Nephron (organoid): ENCODE data around the gene SLC6A20.

ENCODE experiments used
- H3K27ac Mint-ChIP-seq, 3 experiments: 2 replicates each; pipeline ENCODE4 v1.8.0; 2020; ENCODE audit warnings: mixed read lengths in 3 of 3, mild to moderate bottlenecking in 2 of 3, moderate library complexity in 1 of 3
- H3K27me3 Mint-ChIP-seq: 2 replicates; pipeline ENCODE4 v1.8.0; 2021; ENCODE audit warnings: low read depth, mild to moderate bottlenecking, moderate library complexity, mixed read lengths
- H3K36me3 Mint-ChIP-seq: 2 replicates; pipeline ENCODE4 v1.8.0; 2020; ENCODE audit warnings: low read depth, mixed read lengths
- H3K4me1 Mint-ChIP-seq: 2 replicates; pipeline ENCODE4 v1.8.0; 2020; ENCODE audit warnings: mixed read lengths
- H3K4me3 Mint-ChIP-seq, 3 experiments: 2 replicates each; pipeline ENCODE4 v1.8.0; 2020; ENCODE audit warnings: mild to moderate bottlenecking in 3 of 3, mixed read lengths in 3 of 3, moderate library complexity in 2 of 3
- H3K9me3 Mint-ChIP-seq: 2 replicates; pipeline ENCODE4 v1.8.0; 2020; ENCODE audit warnings: mixed read lengths
- TF ChIP-seq, protein P1 (sequence below), 3 experiments: fragments of 200-600 bp; sonication (generic); IDR thresholded peaks; one replicate each; pipeline ENCODE4 v1.5.0; 2021; ENCODE audit warnings: antibody characterized with exemption in 3 of 3; ENCODE audit not compliant: unreplicated experiment in 3 of 3

Gene SLC6A20

DNA sequence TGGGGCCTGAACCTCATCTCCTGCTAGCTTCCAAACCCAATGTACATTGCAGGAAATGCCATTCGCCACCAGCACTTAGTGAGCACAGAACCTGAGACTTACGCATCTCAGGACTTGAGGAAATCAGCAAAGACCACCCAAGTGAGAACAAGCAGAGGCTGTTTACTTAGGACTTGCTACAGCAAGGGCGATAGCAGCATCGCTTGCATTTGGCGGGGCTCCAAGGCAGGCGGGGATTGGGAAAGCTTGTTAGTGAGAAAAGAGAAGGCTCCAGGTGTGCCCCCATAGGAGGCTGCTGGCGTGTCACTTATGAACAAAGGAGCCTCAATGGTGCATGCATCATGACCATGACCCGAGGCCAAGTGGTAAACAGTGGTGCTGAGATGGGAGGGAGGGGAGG is 19.7 kb downstream of the SLC6A20 start:
- no peaks in the 10 kb centered on the region for H3K9me3 Mint-ChIP-seq
- peaks cover 50% of the 10 kb centered on the region for H3K27me3 Mint-ChIP-seq

GRCh38 chr3:45776301-45776595 is 20.1 kb downstream of the SLC6A20 start:
- H3K27me3 Mint-ChIP-seq = peaks cover 47% of the 10 kb centered on the region

More for the DNA sequence above, 19.7 kb downstream of the SLC6A20 start:
- TF ChIP-seq, protein P1, sequence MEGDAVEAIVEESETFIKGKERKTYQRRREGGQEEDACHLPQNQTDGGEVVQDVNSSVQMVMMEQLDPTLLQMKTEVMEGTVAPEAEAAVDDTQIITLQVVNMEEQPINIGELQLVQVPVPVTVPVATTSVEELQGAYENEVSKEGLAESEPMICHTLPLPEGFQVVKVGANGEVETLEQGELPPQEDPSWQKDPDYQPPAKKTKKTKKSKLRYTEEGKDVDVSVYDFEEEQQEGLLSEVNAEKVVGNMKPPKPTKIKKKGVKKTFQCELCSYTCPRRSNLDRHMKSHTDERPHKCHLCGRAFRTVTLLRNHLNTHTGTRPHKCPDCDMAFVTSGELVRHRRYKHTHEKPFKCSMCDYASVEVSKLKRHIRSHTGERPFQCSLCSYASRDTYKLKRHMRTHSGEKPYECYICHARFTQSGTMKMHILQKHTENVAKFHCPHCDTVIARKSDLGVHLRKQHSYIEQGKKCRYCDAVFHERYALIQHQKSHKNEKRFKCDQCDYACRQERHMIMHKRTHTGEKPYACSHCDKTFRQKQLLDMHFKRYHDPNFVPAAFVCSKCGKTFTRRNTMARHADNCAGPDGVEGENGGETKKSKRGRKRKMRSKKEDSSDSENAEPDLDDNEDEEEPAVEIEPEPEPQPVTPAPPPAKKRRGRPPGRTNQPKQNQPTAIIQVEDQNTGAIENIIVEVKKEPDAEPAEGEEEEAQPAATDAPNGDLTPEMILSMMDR (IDR thresholded peaks at IDR 0.05; ENCODE audit: unreplicated experiment in 3 of 3) = no peak
- Mint-ChIP-seq H3K4me3 (no peak overlapping the region), H3K4me1 (peaks cover 5% of the 10 kb centered on the region), H3K27ac (no peak overlapping the region), H3K36me3 (no peaks in the 10 kb centered on the region)

GRCh38 chr3:45775571-45776300 is 20.6 kb downstream of the SLC6A20 start:
- H3K36me3 Mint-ChIP-seq = no peaks in the 10 kb centered on the region
- H3K4me1 Mint-ChIP-seq = peaks cover 5% of the 10 kb centered on the region
- TF ChIP-seq, protein P1 (IDR thresholded peaks at IDR 0.05; ENCODE audit: unreplicated experiment in 3 of 3) = no peak
- H3K27ac Mint-ChIP-seq = no peak overlapping the region
- no peaks in the 10 kb centered on the region for H3K9me3 Mint-ChIP-seq
- H3K4me3 Mint-ChIP-seq = no peak overlapping the region
- H3K27me3 Mint-ChIP-seq = peaks cover 46% of the 10 kb centered on the region

More at GRCh38 chr3:45776301-45776595, 20.1 kb downstream of the SLC6A20 start:
- H3K4me1 Mint-ChIP-seq = peaks cover 5% of the 10 kb centered on the region
- no peaks in the 10 kb centered on the region for H3K9me3 Mint-ChIP-seq
- H3K4me3 Mint-ChIP-seq = no peak overlapping the region
- TF ChIP-seq, protein P1 (IDR thresholded peaks at IDR 0.05; ENCODE audit: unreplicated experiment in 3 of 3) = no peak
- no peaks in the 10 kb centered on the region for H3K36me3 Mint-ChIP-seq
- no peak overlapping the region for H3K27ac Mint-ChIP-seq

DNA sequence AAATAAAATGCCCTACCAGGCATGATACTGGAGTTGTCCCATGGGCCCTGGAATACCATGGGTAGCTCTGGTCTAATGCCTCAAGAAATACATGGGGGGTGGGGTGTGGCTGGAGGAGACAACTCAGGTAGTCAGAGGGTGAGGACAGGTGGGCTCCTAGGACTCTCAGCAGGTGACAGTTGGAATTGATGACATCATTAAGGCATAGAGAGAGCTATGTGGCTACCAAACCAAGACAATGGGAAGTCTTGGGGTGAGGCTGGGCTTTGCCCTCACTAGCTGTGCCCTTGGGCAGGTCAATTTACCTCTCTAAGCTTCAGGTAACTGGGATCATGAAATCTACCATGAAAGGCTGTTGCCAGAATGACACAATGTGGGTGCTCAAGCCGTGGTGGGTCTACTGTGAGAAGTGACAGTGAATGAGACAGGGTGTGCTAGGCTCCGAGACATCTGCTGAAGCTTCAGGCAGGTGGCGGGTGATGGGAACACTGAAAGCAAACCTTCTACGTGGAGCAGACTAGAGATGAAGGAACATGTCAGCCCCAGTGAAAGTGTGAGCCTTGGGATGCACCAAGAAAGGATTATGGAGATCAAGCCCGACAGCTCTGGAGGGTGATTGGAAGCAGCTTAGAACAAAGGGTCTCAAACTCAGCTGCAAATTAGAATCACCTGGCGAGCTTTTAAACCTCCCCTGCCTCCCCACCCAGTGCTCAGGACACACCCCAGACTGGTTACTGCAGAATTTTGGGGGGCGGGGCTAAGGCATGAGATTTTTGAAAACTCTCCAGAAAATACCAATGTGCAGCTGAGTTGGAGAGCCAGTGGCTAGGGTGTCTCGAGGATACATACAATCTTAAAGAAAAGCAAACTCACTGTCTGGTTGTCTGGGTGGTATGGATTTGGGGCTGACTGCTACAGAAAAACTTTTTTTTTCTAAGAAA is 21.5 kb downstream of the SLC6A20 start:
- Mint-ChIP-seq H3K36me3 (no peaks in the 10 kb centered on the region), H3K4me3 (no peak overlapping the region), H3K27ac (no peak overlapping the region), H3K4me1 (peaks cover 5% of the 10 kb centered on the region), H3K9me3 (no peaks in the 10 kb centered on the region), H3K27me3 (peaks cover 50% of the 10 kb centered on the region)
- TF ChIP-seq, protein P1 (IDR thresholded peaks at IDR 0.05; ENCODE audit: unreplicated experiment in 3 of 3) = no peak

GRCh38 chr3:45773714-45774449 is 22.5 kb downstream of the SLC6A20 start:
- H3K36me3 Mint-ChIP-seq = no peaks in the 10 kb centered on the region
- no peaks in the 10 kb centered on the region for H3K9me3 Mint-ChIP-seq
- H3K4me3 Mint-ChIP-seq = no peak overlapping the region
- no peak overlapping the region for H3K27ac Mint-ChIP-seq
- H3K27me3 Mint-ChIP-seq = peaks cover 45% of the 10 kb centered on the region
- peaks cover 5% of the 10 kb centered on the region for H3K4me1 Mint-ChIP-seq
- TF ChIP-seq, protein P1 (IDR thresholded peaks at IDR 0.05; ENCODE audit: unreplicated experiment in 3 of 3) = no peak
